ENCODE measurements around the gene ROBO1.

DNA sequence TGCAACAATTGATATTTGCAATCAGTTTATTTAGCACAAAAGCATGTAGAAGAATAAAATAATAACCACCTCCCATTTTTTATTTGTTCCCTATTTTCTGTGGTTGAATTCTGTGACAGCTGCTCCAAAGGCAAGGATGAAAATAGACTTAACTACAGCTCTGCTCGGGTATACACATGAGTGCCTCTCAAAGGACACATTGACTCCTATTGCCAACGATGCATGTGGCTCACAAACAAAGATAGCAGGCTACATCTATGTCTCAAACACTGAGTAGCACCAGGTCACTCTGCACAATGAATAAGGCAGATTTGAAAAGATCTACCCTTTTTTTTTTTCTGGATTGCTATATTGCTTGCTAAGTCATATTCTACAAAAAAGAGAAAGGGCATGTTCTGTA, 612.9 kb downstream of the ROBO1 start:
- TF ChIP-seq POLR2AphosphoS5 (IDR thresholded peaks at IDR 0.05; ENCODE audit: borderline replicate concordance, low read depth, low read length): no peak
- TF ChIP-seq EZH2 (IDR thresholded peaks at IDR 0.05): no peak
- TF ChIP-seq FOXP2 (optimal IDR thresholded peaks at IDR 0.05; ENCODE audit: control extremely low read depth, extremely low read length, insufficient read depth): no peak

All from SK-N-MC (cell line).